Measurements from ENCODE around the gene AKAP5. TPM values are rescaled to one million over a fixed set of nuclear protein-coding genes. Genes with fewer than 3 reads are reported as not detected.

The AKAP5 gene
- total and polyA plus RNA-seq, 9 of the 15 experiments (the other 6 are each of a cell fraction or from before 2014, with no cell fraction given): 0.06 to 0.94 (median 0.34) TPM

DNA sequence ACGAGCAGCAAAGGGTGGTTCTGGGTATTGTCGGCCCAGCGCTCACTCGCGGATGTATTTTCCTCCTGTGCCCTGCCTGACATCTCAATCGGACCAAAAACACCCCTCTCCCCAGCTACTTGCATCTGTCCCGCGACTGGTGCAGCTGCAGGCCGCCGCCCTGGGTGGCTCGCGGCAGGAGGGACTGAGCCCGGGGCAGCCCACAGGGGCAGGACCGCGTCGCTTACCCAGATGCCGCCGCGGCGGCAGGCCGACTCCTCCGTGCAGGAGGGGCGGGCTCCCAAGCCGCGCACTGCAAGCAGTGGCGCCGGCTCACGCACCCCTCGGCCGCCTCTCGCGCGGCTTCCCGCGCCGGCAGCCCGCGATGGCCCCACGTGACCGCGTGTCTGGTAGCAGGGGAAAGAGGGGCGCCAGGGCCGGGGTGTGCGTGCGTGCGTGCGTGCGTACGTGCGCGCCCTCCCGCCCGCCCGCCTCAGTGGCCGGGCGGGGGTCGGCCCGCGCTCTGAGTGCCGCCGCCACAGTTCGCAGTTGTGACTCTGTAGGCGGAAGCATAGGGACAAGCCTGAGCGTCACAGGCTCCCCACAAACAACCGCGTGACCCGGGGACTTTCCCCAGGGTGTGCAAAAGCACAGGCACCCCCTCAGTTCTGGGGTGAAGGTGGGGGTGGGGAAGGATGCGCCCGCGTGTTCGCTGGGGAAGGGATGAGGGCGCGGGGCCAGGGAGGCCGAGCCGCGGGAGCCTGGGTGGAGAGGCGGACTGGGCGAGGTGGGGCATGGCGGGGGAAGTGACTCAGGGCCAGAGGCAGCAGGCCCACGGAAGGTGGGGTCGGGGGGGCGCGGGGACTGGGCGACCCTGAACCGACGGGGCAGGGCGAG lies 38.4 kb downstream of the AKAP5 start, which contains the start of gene ZBTB25 (continued):
- TF ChIP-seq, protein P1, sequence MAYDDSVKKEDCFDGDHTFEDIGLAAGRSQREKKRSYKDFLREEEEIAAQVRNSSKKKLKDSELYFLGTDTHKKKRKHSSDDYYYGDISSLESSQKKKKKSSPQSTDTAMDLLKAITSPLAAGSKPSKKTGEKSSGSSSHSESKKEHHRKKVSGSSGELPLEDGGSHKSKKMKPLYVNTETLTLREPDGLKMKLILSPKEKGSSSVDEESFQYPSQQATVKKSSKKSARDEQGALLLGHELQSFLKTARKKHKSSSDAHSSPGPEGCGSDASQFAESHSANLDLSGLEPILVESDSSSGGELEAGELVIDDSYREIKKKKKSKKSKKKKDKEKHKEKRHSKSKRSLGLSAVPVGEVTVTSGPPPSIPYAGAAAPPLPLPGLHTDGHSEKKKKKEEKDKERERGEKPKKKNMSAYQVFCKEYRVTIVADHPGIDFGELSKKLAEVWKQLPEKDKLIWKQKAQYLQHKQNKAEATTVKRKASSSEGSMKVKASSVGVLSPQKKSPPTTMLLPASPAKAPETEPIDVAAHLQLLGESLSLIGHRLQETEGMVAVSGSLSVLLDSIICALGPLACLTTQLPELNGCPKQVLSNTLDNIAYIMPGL (CRISPR knock-in tag; IDR thresholded peaks at IDR 0.05): 0 out of 2 replicates have a peak, but pooled peaks have one; percentile 17
- TF ChIP-seq, protein P2, sequence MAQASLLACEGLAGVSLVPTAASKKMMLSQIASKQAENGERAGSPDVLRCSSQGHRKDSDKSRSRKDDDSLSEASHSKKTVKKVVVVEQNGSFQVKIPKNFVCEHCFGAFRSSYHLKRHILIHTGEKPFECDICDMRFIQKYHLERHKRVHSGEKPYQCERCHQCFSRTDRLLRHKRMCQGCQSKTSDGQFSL (CRISPR knock-in tag; IDR thresholded peaks at IDR 0.05): no peak
- TF ChIP-seq, protein P2 (tag; IDR thresholded peaks at IDR 0.05): no peak
- TF ChIP-seq XRCC5 (IDR thresholded peaks at IDR 0.05; ENCODE audit: low read depth, low read length) (no peak), TCF7 (IDR thresholded peaks at IDR 0.05; ENCODE audit: borderline replicate concordance) (no peak), KAT2B (IDR thresholded peaks at IDR 0.05; ENCODE audit: low read depth, low read length) (no peak), MBD2 (IDR thresholded peaks at IDR 0.05; ENCODE audit: borderline replicate concordance, low read depth) (no peak; the same call in 1 of the 2 replicates), JUNB (CRISPR knock-in tag; conservative IDR thresholded peaks at IDR 0.05) (no peak), HNRNPL (IDR thresholded peaks at IDR 0.05; ENCODE audit: low read depth, low read length) (peak; percentile 72), ZNF174 (CRISPR knock-in tag; IDR thresholded peaks at IDR 0.05) (no peak), BCOR (IDR thresholded peaks at IDR 0.05) (no peak), SREBF2 (CRISPR knock-in tag; IDR thresholded peaks at IDR 0.05) (no peak), TBP (optimal IDR thresholded peaks at IDR 0.05; ENCODE audit: low read depth, low read length) (peak; percentile 41), SMAD2 (IDR thresholded peaks at IDR 0.05; ENCODE audit: low read depth, low read length) (no peak), MEF2A (IDR thresholded peaks at IDR 0.05; ENCODE audit: control insufficient read depth, low read depth, low read length) (no peak), CTBP1 (IDR thresholded peaks at IDR 0.05; ENCODE audit: borderline replicate concordance) (peak; percentile 86), ZSCAN29 (IDR thresholded peaks at IDR 0.05) (no peak), TCF3 (CRISPR knock-in tag; IDR thresholded peaks at IDR 0.05) (no peak)
- TF ChIP-seq, protein P3, sequence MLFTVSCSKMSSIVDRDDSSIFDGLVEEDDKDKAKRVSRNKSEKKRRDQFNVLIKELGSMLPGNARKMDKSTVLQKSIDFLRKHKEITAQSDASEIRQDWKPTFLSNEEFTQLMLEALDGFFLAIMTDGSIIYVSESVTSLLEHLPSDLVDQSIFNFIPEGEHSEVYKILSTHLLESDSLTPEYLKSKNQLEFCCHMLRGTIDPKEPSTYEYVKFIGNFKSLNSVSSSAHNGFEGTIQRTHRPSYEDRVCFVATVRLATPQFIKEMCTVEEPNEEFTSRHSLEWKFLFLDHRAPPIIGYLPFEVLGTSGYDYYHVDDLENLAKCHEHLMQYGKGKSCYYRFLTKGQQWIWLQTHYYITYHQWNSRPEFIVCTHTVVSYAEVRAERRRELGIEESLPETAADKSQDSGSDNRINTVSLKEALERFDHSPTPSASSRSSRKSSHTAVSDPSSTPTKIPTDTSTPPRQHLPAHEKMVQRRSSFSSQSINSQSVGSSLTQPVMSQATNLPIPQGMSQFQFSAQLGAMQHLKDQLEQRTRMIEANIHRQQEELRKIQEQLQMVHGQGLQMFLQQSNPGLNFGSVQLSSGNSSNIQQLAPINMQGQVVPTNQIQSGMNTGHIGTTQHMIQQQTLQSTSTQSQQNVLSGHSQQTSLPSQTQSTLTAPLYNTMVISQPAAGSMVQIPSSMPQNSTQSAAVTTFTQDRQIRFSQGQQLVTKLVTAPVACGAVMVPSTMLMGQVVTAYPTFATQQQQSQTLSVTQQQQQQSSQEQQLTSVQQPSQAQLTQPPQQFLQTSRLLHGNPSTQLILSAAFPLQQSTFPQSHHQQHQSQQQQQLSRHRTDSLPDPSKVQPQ (CRISPR knock-in tag; IDR thresholded peaks at IDR 0.05; ENCODE audit: borderline replicate concordance): no peak
- TF ChIP-seq, protein P4, sequence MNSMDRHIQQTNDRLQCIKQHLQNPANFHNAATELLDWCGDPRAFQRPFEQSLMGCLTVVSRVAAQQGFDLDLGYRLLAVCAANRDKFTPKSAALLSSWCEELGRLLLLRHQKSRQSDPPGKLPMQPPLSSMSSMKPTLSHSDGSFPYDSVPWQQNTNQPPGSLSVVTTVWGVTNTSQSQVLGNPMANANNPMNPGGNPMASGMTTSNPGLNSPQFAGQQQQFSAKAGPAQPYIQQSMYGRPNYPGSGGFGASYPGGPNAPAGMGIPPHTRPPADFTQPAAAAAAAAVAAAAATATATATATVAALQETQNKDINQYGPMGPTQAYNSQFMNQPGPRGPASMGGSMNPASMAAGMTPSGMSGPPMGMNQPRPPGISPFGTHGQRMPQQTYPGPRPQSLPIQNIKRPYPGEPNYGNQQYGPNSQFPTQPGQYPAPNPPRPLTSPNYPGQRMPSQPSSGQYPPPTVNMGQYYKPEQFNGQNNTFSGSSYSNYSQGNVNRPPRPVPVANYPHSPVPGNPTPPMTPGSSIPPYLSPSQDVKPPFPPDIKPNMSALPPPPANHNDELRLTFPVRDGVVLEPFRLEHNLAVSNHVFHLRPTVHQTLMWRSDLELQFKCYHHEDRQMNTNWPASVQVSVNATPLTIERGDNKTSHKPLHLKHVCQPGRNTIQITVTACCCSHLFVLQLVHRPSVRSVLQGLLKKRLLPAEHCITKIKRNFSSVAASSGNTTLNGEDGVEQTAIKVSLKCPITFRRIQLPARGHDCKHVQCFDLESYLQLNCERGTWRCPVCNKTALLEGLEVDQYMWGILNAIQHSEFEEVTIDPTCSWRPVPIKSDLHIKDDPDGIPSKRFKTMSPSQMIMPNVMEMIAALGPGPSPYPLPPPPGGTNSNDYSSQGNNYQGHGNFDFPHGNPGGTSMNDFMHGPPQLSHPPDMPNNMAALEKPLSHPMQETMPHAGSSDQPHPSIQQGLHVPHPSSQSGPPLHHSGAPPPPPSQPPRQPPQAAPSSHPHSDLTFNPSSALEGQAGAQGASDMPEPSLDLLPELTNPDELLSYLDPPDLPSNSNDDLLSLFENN (IDR thresholded peaks at IDR 0.05; ENCODE audit: low read depth in 2 of 2, low read length in 2 of 2): no peak

Measured in K562 (cell line).